HG03571 (cell line): ENCODE measurements around the gene IFNA10.
"Not testable (repeated sequence)": the region's sequence is repeated elsewhere in the genome, so short reads cannot be mapped to it uniquely, and the experiment has no call there.

Source experiments
- ATAC-seq: cut with Tn5 transposase; IDR thresholded peaks from one replicate; pipeline ENCODE4 v1.9.1; 2021; ENCODE audit not compliant: unreplicated experiment

The IFNA10 gene

GRCh38 chr9:21207043-21207442 lies at the start of gene IFNA10:
Gene IFNA10 (minus strand): TSS chr9:21207143. CDS start chr9:21207097, 46 bp downstream.
- not testable (repeated sequence) for ATAC-seq

GRCh38 chr9:21255538-21256212 lies 48.7 kb upstream of the IFNA10 start:
- no peak for ATAC-seq

DNA sequence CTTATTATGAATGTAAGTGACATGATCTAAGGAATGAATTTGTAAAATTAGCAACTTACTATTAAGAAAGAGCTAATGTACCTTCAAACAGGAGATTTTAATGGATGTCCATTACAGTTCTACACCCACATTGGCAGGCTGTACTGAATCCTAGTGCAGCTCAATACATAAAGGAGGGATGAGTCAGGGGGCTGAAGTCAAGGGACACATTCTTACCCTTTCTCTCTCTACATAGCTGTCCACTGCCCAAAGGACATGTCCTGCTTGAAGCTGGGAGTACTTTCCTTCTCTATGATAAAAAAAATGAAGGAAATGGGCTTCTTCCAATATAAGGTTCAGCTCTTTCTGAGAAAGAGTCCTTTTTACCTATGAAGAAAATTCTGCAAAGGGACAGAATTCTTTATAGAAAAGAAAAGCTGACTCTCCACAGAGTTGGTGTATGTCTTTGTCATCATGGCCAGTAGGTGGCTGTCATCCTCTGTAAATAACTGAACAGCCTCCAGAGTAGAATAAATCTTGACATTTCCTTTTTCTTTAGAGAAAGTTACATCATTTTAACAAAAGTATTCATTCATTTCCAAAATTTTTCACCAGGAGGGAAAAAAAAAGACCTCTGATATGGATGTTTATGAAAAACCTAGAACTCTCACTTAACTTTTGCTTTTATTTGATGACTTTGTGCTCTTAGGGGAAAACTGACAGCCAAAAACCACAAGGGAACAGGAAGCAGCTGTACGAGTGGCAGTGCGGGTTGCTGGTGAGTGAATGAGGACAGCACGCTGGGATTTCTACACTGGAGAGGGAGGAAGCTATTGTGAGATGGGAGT lies 46.0 kb upstream of the IFNA10 start:
- ATAC-seq = peak; percentile 60

DNA sequence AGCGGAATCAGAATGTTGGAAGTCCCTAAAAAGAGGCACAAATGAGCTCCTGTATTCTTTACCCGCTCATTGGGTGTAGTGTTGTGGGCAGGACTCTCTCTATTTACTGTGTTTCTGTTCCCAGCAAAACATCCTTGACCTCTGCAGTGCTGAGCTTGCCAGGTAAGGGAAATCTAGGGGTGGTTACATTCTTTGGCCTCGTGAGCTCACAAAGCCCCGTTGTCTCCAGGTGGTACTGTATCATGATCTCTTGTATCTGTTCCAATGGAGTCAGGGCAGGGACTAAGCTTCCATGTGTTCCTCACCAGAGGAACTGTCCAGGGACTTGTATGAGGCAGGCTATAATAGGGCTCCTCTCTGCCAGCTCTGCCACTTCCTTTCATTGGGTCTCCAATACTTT lies 44.7 kb upstream of the IFNA10 start:
- ATAC-seq = no peak

GRCh38 chr9:21251190-21251589 lies 44.2 kb upstream of the IFNA10 start:
- ATAC-seq = no peak

DNA sequence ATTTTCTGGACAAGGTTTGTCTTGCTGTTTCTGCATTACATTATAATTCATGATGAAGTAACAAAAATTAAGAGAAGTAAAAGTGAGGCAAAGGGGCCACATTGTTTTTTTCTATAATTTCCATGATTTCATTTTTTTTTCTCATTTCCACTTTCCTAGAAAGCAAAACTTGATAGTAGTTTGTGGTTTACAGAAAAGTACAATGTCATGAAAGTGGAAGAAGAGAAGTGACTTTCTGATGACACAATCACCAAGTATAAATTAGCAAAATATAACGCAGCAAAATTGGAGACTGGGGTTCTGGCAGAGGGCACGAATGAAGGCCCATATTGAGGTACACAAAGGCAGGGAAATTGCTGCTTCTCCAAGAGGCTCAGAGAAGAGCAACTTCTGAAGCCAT lies 37.9 kb upstream of the IFNA10 start:
- ATAC-seq = no peak

DNA sequence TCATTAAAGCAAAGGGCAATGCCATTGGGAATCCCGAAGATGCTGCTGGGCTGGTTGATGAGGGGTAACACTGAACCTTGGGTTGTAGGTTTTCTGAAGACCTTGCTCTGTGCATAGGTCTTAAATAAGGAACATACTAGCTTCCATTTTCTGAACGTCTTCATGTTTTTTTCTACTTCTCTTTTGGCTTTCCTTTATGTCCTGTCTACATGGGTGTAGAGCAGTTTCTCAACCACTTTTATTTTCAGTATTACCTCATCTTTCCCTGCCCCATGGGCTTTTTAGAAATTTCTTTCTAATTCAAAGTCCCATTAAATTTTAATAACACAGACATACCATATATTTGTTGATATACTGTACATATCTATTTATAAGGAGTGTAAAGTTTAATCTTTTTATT lies 33.0 kb upstream of the IFNA10 start, which contains the start of gene IFNA14:
TSS of gene IFNA14 (minus strand) at position 95 of the 400 bp plus-strand sequence. CDS start at position 25, 70 bp downstream.
- ATAC-seq = no peak

GRCh38 chr9:21236360-21236714 lies 29.4 kb upstream of the IFNA10 start:
- ATAC-seq = peak; percentile 35

DNA sequence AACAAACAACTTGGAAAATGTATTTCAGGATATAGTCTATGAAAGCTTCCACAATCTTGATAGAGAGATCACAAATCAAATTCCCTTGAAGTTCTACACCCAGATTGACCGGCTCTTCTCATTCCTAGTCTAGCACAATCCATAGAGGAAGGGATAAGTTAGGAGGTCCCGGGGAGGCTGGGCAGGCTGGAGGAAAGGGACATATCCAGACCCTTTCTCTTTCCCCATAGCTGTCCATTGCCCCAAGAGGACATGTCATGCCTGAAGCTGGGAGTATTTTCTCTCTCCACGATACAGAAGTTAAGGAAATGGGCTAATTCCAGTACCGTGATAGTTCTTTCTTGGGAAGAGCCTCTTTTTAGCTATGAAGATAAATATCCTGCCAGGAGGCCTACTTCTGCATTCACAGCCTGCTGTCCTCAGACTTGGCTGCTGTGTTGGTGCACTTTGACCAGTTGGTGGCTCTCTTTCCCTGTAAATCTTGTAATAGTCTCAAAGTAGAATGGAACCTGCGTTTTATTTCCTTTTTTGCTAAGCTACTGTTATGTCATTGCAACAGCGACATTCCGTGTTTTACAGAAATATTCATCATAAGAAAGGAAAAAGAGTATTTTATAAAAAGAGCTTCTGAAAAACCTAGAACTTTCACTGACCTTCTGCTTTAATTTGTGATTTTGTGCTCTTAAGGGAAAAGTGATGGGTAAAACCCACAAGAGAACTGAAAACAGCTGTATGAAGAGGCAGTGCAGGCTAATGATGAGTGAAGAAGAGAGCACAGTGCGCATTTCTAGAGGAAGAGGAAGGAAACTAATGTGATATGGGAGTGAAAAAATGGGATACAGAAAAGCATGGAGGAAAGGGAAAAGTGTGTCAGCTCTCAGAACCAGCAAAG lies 28.8 kb upstream of the IFNA10 start:
- peak; percentile 79 for ATAC-seq

DNA sequence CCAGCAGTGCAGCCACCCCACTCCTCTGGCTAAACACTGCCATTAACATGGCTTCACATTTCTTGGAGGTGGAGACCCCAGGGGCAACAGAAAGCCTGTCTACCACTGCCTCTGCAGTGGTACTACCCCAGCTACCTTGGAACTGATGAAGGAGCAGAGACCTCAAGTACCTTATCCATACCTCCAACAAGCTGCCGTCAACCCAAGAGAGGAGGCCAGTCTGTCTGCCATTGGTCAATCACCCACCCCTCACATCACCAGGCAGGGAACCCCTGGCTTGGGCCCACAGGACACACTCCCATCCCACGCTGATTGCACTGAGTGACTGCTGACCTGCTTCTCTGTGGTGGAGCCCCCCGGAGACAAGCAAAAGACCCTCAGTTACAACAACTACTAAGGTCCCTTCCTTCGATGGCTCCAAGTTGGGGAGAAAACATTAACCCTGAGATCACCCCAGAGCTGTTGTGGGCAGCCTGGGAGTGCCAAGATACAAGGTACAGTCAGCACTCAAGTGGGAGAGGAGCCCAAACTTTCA lies 27.3 kb upstream of the IFNA10 start:
- ATAC-seq = no peak

DNA sequence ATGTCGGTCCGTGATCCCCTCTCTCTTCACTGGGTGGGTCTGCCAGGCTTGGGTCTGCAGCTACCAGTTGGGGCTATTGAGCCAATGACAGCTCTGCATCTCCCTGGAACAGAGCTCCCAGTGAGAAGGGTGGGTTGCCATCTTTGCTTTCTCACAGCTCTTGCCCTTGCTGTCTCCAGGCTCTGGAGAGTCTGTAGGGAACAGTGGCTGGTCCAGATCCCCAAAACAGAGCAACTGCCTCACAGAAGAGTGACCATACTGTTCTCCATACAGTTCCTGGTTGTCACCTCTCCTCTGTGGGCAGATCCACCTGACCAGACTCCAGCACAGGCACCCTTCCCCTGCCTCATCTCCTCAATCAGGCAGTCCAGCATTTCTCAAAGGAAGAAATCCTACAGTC lies 26.3 kb upstream of the IFNA10 start:
- no peak for ATAC-seq

- ATAC-seq = no peak
Measured at GRCh38 chr9:21228122-21228521, 21.2 kb upstream of the IFNA10 start, which contains the start of gene IFNA17. Gene IFNA17 (minus strand): TSS chr9:21228222. CDS start chr9:21228173, 49 bp downstream.

DNA sequence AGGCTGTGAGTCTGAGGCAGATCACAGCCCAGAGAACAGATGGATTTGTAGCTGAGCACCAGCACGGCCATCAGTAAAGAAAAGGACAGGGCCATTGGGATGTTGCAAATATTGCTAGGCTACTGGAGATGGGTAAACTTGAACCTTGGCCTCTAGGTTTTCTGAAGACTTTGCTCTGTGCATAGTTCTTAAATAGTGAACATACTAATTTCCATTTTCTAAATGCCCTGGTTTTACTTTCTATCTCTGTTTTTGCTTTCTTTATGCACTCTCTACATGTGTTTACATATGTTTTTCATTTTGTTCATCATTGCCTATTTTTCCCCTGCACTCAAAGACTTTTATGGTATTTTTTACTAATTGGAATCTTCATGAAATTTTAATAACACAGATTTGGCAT lies 10.3 kb upstream of the IFNA10 start, which contains the start of gene IFNA16:
TSS of gene IFNA16 (minus strand) at position 101 of the 400 bp plus-strand sequence. CDS start at position 95, 6 bp downstream.
- ATAC-seq = not testable (repeated sequence)

DNA sequence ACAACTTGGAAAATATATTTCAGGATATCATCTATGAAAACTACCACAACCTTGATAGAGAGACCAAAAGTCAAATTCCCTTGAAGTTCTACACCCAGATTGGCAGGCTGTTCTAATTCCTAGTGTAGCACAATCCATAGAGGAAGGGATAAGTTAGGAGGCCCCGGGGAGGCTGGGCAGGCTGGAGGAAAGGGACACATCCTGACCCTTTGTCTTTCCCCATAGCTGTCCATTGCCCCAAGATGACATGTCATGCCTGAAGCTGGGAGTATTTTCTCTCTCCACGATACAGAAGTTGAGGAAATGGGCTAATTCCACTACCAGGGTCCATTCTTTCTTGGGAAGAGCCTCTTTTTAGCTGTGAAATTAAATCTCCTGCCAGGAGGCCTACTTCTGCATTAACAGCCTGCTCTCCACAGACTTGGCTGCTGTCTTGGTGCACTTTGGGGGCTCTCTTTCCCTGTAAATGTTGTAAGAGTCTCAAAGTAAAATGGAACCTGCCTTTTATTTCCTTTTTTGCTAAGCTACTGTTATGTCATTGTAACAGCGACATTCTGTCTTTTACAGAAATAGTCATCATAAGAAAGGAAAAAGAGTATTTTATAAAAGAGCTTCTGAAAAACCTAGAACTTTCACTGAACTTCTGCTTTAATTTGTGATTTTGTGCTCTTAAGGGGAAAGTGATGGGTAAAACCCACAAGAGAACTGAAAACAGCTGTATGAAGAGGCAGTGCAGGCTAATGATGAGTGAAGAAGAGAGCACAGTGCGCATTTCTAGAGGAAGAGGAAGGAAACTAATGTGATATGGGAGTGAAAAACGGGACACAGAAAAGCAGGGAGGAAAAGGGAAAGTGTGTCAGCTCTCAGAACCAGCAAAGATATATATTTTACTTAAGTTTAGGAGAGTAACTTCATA lies 6.7 kb upstream of the IFNA10 start:
- ATAC-seq = not testable (repeated sequence)

DNA sequence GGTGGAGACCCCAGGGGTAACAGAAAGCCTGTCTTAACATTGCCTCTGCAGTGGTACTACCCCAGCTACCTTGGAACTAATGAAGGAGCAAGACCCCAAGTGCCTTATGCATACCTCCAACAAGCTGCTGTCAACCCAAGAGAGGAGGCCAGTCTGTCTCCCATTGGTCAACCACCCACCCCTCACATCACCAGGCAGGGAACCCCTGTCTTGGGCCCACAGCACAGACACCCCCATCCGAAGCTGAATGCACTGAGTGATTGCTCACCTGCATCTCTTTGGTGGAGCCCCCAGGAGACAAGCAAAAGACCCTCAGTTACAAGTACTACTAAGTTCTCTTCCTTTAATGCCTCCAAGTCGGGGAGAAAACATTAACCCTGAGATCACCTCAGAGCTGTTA lies 5.2 kb upstream of the IFNA10 start:
- ATAC-seq = not testable (repeated sequence)

DNA sequence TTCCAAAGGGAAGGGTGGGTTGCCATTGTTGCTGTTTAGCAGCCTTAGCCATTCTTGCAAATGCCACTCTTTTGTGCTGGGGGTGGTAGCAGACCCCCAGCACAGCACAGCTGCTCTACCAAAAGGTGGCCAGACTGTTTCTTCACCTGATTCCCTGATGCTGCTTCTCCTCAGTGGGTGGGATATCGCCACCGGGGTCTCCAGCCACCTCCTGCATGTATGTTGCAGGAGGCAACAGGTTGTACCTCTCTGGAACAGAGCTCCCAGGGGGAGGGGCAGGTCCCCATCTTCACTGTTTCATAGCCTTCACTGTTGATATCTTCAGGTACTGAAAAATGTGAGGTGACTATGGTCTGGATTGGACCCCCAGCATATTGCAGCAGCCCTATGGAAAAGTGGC lies 3.8 kb upstream of the IFNA10 start:
- ATAC-seq = not testable (repeated sequence)

- ATAC-seq = no peak
Measured at GRCh38 chr9:21210311-21210710, 3.4 kb upstream of the IFNA10 start.

- ATAC-seq = no peak
Measured at GRCh38 chr9:21205204-21205603, 1.7 kb downstream of the IFNA10 start.

DNA sequence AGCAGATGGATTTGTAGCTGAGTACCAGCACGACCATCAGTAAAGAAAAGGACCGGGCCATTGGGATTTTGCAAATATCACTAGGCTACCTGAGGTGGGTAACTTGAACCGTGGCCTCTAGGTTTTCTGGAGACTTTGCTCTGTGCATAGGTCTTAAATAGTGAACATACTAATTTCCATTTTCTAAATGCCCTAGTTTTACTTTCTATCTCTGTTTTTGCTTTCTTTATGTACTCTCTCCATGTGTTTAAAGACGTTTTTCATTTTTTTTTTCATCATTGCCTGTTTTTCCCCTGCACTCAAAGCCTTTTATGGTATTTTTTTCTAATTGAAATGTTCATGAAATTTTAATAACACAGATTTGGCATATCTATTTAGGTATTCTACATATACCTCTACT lies 4.8 kb downstream of the IFNA10 start, which contains the start of gene IFNA7:
TSS of gene IFNA7 (minus strand) at position 101 of the 400 bp plus-strand sequence. CDS start at position 61, 40 bp downstream.
- not testable (repeated sequence) for ATAC-seq
